GM20000 (cell line): ENCODE results near the gene CXADR.

Experiments used
- DNase-seq: peaks from one replicate; pipeline ENCODE4 v3.0.0; 2012; ENCODE audit warnings: low spot score
- TF ChIP-seq, protein P1 (sequence below): IDR thresholded peaks from 2 replicates; pipeline ENCODE4 v1.5.1; 2012; ENCODE audit warnings: mild to moderate bottlenecking, control low read depth; ENCODE audit errors: extremely low read depth, missing control alignments

Gene CXADR

DNA sequence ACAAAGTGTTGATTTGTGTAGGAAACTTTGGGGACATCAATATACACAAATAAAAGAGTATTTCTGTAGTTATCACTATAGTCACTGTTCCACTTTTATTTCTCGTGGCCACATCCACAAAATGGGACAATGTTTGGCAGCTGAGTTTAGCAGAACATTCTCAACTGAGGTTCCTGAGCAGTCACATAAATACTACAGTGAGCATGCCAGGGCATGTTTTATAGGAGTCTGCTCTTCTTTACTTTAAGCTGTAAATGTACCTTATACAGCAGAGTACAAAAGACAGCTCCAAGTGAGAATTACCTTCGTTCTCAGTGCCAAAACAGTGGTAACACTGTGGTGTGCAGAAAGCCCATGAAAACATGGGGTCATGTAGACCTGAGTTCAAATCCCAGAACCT lies 94.8 kb downstream of the CXADR start:
- TF ChIP-seq, protein P1, sequence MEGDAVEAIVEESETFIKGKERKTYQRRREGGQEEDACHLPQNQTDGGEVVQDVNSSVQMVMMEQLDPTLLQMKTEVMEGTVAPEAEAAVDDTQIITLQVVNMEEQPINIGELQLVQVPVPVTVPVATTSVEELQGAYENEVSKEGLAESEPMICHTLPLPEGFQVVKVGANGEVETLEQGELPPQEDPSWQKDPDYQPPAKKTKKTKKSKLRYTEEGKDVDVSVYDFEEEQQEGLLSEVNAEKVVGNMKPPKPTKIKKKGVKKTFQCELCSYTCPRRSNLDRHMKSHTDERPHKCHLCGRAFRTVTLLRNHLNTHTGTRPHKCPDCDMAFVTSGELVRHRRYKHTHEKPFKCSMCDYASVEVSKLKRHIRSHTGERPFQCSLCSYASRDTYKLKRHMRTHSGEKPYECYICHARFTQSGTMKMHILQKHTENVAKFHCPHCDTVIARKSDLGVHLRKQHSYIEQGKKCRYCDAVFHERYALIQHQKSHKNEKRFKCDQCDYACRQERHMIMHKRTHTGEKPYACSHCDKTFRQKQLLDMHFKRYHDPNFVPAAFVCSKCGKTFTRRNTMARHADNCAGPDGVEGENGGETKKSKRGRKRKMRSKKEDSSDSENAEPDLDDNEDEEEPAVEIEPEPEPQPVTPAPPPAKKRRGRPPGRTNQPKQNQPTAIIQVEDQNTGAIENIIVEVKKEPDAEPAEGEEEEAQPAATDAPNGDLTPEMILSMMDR, result no peak
- no peak for DNase-seq

DNA sequence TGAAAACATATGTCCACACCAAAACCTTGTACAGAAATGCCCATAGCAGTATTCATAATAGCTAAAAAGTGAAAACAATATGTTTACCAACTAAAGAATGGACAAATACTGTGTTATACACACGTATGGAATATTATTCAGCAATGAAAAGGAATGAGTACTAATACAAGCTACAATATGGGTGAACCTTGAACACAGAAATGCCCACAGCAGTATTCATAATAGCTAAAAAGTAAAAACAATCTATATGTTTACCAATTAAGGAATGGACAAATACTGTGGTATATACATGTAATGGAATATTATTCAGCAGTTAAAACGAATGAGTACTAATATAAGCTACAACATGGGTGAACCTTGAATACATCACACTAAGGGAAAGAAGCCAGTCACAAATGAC lies 96.8 kb downstream of the CXADR start:
- TF ChIP-seq, protein P1, result no peak
- no peak for DNase-seq

DNA sequence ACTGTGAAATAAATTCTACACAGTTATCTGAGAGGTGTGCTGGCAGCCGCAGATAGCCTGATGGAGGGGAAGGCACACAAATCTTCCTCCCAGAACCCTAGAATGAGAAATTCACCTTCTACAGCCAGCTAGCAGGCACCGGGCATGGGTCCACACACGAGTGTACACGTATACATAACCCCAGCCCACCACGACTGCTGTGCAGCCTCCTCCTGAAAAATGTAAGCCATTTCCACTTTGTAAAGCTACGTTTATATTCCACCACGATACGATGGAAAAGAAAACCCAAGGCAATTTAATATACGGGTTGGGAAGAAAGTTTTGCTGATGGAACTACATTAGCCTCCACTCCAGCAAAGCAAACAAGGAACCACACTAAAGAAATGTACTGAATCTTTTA lies 98.1 kb downstream of the CXADR start:
- TF ChIP-seq, protein P1, result no peak
- no peak for DNase-seq

DNA sequence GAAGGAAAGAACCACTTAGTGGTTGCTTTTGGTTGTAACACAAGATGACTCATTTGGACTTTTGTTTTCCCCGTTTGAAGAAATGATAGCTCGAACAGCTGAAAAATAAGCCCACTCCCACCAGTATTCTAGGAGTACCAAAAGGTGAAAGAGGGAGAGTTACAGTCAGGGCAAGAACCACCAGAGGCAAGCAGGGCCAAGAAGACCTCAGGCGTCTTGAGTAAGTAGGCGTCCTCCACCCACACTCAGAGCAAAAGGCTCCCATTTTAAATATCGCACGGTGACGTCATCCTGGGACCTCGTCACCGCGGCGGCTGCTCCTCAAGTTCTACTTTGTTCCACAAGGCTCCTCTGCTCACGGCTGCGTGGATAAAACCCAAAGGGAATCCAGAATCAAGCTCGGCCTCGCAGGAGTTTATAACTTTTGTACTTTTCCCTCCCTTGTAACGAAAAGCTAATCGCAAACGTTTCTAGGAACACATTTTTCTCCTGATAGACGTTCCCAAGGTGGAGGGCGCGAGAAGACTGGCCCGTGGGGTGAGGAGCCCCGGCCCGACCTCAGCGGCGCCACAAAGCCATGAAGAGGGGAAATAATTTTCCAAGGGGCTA lies 98.7 kb downstream of the CXADR start:
- TF ChIP-seq, protein P1, result no peak

DNA sequence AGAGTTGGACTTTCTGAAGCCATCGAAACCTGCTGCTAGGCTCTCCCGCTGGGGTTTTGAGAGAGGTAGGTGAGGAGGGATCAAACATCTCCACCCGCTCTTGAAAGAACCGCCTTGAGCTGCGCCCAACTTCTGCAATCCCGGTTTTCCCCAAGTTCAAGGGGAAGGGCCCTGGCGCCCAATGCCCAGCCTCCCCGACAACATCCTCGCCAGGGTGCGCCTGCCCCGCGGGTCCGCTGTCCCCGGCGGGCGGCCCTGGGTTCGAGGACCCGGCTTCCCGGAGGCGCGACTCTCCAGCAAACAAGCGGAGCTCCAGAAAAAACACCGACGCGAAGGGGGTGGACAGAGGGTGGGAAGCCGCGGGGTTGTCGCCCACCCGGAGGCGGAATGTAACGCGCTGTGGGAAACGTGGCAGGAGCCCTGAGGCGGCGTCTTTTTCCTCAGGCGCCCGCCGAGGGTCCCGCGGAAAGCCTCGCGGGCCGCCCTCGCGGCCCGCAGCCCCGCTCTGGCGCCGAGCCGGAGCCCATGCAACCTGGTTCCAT lies 99.3 kb downstream of the CXADR start:
- TF ChIP-seq, protein P1, result no peak

More for the DNA sequence above, 98.7 kb downstream of the CXADR start:
- DNase-seq, result peak; percentile 83

DNA sequence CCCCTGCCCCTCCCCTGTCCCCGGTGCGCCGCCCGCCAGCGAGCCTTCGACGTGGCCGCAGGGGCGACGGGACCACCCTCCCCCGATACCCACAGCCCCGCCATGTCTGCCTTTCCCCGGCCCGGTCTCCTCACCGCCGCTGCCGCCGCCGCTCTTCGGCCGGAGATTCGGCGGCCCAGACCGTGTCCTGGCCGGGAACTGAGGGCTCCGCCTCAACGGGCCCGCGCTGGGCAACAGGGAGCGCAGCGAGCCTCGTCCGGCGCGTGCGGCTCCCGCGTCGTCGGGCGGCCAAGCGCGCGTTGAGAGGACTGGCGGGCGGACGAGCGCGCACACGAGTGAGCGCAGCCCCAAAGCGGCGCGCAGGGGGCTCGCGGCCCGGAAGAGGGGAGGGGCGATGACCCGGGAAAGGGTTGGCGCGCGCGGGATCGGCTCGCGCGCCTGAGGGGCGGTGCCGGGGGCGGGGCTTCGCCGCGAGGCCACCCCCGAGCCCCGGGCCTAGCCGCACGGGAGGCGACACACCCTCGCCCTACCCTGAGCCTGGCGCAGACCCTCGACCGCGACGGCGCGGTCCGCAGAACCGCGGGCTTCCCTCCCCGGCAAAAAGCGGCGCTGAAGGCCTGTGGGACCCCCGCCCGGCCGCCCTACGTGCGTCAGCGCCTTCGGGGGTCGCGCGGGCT lies 99.9 kb downstream of the CXADR start, which contains the start of gene BTG3:
BTG3 (minus strand) TSS at position 337 of the 677 bp plus-strand sequence. CDS start 3,757 bp downstream, outside the sequence.
- DNase-seq, result peak; percentile 97
- TF ChIP-seq, protein P1, result no peak

More for the DNA sequence above, 99.3 kb downstream of the CXADR start:
- peak; percentile 46 for DNase-seq

DNA sequence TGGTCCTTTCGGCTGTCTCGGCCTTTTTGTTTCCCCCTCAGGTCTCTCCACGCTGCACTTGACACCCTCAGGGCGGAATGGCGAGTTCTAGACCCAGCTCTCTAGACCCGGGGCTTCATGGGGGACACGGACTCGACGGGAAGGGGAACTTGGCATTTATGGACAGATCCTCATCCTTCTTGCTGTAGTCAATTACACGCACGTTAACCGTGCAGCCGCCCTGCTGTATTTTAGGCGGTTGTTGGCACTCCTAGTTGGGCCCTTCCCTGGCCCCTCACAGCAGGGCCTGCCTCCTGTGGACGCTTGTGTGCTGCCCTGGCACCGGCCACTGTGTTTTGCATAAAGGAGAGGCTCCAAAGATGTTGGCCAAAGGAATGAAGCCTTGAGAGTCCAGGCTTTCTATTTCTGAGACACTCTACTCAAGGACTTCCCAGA lies 100.4 kb downstream of the CXADR start:
- TF ChIP-seq, protein P1, result no peak
- DNase-seq, result peak; percentile 35
